SK-N-SH treated with all-trans-retinoic acid at 6 μM for 48 hours (cell line): ENCODE measurements around the gene LHCGR.

Experiments
- ATAC-seq: fragments of 200-7000 bp; cut with Tn5 transposase; 3 replicates; pipeline ENCODE4 v1.9.1; 2020; ENCODE audit warnings: mild to moderate bottlenecking, moderate library complexity
- ARNTL ChIP-seq: fragments of 450-650 bp; formaldehyde crosslinking; IDR thresholded peaks from 2 replicates; pipeline ENCODE4 v1.5.0; 2020; ENCODE audit warnings: low read depth, mild to moderate bottlenecking, moderate library complexity, borderline replicate concordance
- BACH2 ChIP-seq: fragments of 250-450 bp; sonication (Bioruptor Pico); IDR thresholded peaks from 2 replicates; pipeline ENCODE4 v1.9.0; 2021; ENCODE audit warnings: mild to moderate bottlenecking, borderline replicate concordance
- CSDC2 ChIP-seq: fragments of 250-450 bp; sonication (Bioruptor Pico); IDR thresholded peaks from 2 replicates; pipeline ENCODE4 v1.5.0; 2020; ENCODE audit warnings: mild to moderate bottlenecking, moderate library complexity
- ESRRG ChIP-seq: fragments of 250-450 bp; sonication (Bioruptor Pico); IDR thresholded peaks from 2 replicates; pipeline ENCODE4 v1.6.1; 2021; ENCODE audit warnings: mild to moderate bottlenecking
- GLIS3 ChIP-seq: fragments of 250-450 bp; sonication (Bioruptor Pico); IDR thresholded peaks from 2 replicates; pipeline ENCODE4 v1.5.0; 2020; ENCODE audit warnings: mild to moderate bottlenecking, moderate library complexity
- ISL1 ChIP-seq: fragments of 250-450 bp; sonication (Bioruptor Pico); IDR thresholded peaks from 2 replicates; pipeline ENCODE4 v2.1.2; 2022; ENCODE audit warnings: mild to moderate bottlenecking, moderate library complexity
- OSR1 ChIP-seq: fragments of 250-450 bp; sonication (Bioruptor Pico); IDR thresholded peaks from 2 replicates; pipeline ENCODE4 v1.8.0; 2022; ENCODE audit warnings: moderate library complexity, mild to moderate bottlenecking, inconsistent platforms
- PPARA ChIP-seq: fragments of 250-450 bp; sonication (Bioruptor Pico); IDR thresholded peaks from 2 replicates; pipeline ENCODE4 v1.5.0; 2020; ENCODE audit warnings: mild to moderate bottlenecking, borderline replicate concordance
- SNAI2 ChIP-seq: fragments of 250-450 bp; sonication (Bioruptor Pico); IDR thresholded peaks from 2 replicates; pipeline ENCODE4 v1.5.0; 2020; ENCODE audit warnings: mild to moderate bottlenecking, moderate library complexity
- TCF4 ChIP-seq: fragments of 250-450 bp; sonication (Bioruptor Pico); IDR thresholded peaks from 2 replicates; pipeline ENCODE4 v1.8.0; 2021; ENCODE audit warnings: mild to moderate bottlenecking, moderate library complexity, borderline replicate concordance
- TOX ChIP-seq: fragments of 250-450 bp; sonication (Bioruptor Pico); IDR thresholded peaks from 2 replicates; pipeline ENCODE4 v1.8.0; 2021; ENCODE audit warnings: mild to moderate bottlenecking, moderate library complexity, borderline replicate concordance
- ZFP3 ChIP-seq: fragments of 250-450 bp; sonication (Bioruptor Pico); IDR thresholded peaks from 2 replicates; pipeline ENCODE4 v1.5.0; 2020; ENCODE audit warnings: mild to moderate bottlenecking, moderate library complexity
- ZFP30 ChIP-seq: fragments of 450-650 bp; formaldehyde crosslinking; IDR thresholded peaks from 2 replicates; pipeline ENCODE4 v1.5.0; 2022; ENCODE audit warnings: mild to moderate bottlenecking, moderate library complexity
- ZNF565 ChIP-seq: fragments of 450-650 bp; formaldehyde crosslinking; conservative IDR thresholded peaks from 2 replicates; pipeline ENCODE4 v1.5.0; 2020; ENCODE audit warnings: low read depth, mild to moderate bottlenecking, moderate library complexity
- ZNF70 ChIP-seq: fragments of 450-650 bp; formaldehyde crosslinking; IDR thresholded peaks from 2 replicates; pipeline ENCODE4 v1.5.0; 2020; ENCODE audit warnings: mild to moderate bottlenecking, moderate library complexity
- ZNF8 ChIP-seq: fragments of 450-650 bp; formaldehyde crosslinking; IDR thresholded peaks from 2 replicates; pipeline ENCODE4 v1.5.0; 2020; ENCODE audit warnings: mild to moderate bottlenecking, moderate library complexity
- TF ChIP-seq, protein P1 (sequence below): fragments of 250-450 bp; sonication (Bioruptor Pico); IDR thresholded peaks from 2 replicates; pipeline ENCODE4 v1.5.0; 2020; ENCODE audit warnings: mild to moderate bottlenecking, moderate library complexity
- TF ChIP-seq, protein P2 (sequence below): fragments of 250-450 bp; sonication (Bioruptor Pico); IDR thresholded peaks from 2 replicates; pipeline ENCODE4 v1.5.1; 2020; ENCODE audit warnings: low read depth, mild to moderate bottlenecking, moderate library complexity
- TF ChIP-seq, protein P3 (sequence below): fragments of 250-450 bp; sonication (Bioruptor Pico); IDR thresholded peaks from 2 replicates; pipeline ENCODE4 v1.5.1; 2021; ENCODE audit warnings: mild to moderate bottlenecking, moderate library complexity
- TF ChIP-seq, protein P4 (sequence below): fragments of 250-450 bp; sonication (Bioruptor Pico); IDR thresholded peaks from 2 replicates; pipeline ENCODE4 v1.8.0; 2021; ENCODE audit warnings: low read depth, mild to moderate bottlenecking, moderate library complexity, borderline replicate concordance

LHCGR gene

DNA sequence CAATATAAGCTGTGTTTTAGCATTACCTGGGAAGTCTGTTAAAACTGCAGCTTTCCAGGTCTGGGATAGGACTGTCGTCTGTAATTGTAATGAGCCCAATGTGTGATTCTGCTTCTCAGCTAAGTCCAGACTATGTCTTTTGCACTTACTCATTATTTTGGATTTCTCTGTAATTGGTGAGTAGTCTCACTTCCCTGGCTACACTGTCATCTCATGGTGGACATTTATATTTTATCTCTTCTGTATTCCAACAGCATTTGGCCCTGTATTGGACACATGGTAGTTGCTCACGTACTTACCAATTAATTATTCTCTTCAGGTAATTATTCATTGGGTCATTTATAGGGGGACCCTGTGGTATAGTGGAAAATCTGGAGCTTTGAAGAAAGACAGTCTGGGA lies 28.0 kb downstream of the LHCGR start:
- TF ChIP-seq, protein P1, sequence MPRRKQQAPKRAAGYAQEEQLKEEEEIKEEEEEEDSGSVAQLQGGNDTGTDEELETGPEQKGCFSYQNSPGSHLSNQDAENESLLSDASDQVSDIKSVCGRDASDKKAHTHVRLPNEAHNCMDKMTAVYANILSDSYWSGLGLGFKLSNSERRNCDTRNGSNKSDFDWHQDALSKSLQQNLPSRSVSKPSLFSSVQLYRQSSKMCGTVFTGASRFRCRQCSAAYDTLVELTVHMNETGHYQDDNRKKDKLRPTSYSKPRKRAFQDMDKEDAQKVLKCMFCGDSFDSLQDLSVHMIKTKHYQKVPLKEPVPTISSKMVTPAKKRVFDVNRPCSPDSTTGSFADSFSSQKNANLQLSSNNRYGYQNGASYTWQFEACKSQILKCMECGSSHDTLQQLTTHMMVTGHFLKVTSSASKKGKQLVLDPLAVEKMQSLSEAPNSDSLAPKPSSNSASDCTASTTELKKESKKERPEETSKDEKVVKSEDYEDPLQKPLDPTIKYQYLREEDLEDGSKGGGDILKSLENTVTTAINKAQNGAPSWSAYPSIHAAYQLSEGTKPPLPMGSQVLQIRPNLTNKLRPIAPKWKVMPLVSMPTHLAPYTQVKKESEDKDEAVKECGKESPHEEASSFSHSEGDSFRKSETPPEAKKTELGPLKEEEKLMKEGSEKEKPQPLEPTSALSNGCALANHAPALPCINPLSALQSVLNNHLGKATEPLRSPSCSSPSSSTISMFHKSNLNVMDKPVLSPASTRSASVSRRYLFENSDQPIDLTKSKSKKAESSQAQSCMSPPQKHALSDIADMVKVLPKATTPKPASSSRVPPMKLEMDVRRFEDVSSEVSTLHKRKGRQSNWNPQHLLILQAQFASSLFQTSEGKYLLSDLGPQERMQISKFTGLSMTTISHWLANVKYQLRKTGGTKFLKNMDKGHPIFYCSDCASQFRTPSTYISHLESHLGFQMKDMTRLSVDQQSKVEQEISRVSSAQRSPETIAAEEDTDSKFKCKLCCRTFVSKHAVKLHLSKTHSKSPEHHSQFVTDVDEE (CRISPR knock-in tag): no peak
- TF ChIP-seq ZFP30 (no peak), TOX (no peak)
- ATAC-seq: peak; percentile 69

DNA sequence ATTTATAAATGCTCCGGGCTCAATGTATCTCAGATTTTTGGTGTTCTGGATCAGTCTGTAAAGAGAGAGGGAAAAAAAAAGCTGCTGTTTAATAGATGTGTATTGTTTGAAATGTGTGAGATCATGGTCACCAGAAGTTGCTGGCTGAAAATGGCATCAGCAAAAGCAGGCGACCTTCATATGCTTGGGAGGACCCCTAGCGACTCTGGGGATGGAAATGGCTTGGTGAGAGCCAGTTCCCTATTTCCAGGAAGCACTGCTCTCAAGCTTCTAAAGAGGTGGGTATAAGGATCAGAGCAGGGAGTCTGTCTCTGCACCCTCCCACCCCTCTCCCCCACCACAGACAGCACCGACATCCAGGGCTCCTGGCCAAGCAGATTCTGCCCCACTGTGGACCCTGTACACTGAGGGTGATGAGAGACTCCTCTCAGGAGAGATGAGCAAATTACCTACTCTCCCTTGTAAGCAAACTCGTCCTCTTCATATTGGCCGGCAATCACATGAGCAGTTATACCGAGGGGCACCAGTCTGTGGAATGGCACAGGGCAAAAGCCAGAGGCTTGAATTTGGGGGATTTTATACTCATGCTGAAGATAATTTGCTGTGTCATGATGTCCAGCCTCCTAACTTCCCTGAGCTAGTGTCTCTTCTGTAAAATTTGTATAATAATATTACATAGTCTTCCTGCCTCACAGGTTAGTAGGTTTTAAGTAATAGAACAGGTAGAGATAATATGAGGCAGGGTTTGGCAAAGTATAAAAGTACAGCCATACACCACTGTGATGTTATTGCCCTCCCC lies 29.6 kb downstream of the LHCGR start:
- TF ChIP-seq ZFP30 (no peak), BACH2 (no peak), SNAI2 (no peak), TOX (no peak), ZFP3 (CRISPR knock-in tag) (no peak), ZNF565 (no peak)
- no peak for ATAC-seq

DNA sequence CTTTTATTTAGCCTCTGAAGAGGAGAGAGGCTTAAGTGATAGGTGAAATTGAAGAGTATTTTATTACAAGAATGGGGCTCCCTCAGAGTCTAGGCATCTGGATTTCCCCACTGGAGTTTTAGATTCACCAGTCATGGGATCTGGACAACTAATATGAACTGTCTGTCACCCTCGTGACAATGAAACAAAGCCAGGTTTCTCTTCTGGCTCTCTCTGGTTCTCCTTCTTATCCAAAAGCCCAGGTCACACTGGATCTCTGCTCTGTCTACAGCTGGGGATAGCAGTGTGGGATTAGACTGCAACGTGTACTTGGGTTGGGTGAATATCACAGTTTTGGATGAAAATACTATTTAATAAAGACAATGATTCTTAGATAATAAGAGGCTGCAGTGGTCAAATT lies 31.2 kb downstream of the LHCGR start:
- no peak for ATAC-seq
- TF ChIP-seq PPARA (CRISPR knock-in tag): no peak
- TF ChIP-seq ZNF70: no peak
- no peak for TF ChIP-seq OSR1 (CRISPR knock-in tag)
- TF ChIP-seq SNAI2: no peak
- TF ChIP-seq ESRRG: no peak
- no peak for TF ChIP-seq ZNF8
- no peak for TF ChIP-seq ZFP30
- no peak for TF ChIP-seq TCF4 (CRISPR knock-in tag)
- no peak for TF ChIP-seq CSDC2 (CRISPR knock-in tag)
- no peak for TF ChIP-seq ARNTL (CRISPR knock-in tag)
- TF ChIP-seq, protein P2, sequence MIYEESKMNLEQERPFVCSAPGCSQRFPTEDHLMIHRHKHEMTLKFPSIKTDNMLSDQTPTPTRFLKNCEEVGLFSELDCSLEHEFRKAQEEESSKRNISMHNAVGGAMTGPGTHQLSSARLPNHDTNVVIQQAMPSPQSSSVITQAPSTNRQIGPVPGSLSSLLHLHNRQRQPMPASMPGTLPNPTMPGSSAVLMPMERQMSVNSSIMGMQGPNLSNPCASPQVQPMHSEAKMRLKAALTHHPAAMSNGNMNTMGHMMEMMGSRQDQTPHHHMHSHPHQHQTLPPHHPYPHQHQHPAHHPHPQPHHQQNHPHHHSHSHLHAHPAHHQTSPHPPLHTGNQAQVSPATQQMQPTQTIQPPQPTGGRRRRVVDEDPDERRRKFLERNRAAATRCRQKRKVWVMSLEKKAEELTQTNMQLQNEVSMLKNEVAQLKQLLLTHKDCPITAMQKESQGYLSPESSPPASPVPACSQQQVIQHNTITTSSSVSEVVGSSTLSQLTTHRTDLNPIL: no peak
- TF ChIP-seq, protein P3, sequence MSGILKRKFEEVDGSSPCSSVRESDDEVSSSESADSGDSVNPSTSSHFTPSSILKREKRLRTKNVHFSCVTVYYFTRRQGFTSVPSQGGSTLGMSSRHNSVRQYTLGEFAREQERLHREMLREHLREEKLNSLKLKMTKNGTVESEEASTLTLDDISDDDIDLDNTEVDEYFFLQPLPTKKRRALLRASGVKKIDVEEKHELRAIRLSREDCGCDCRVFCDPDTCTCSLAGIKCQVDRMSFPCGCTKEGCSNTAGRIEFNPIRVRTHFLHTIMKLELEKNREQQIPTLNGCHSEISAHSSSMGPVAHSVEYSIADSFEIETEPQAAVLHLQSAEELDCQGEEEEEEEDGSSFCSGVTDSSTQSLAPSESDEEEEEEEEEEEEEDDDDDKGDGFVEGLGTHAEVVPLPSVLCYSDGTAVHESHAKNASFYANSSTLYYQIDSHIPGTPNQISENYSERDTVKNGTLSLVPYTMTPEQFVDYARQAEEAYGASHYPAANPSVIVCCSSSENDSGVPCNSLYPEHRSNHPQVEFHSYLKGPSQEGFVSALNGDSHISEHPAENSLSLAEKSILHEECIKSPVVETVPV (CRISPR knock-in tag): no peak
- TF ChIP-seq, protein P1 (CRISPR knock-in tag): no peak
- no peak for TF ChIP-seq GLIS3 (CRISPR knock-in tag)
- TF ChIP-seq ZFP3 (CRISPR knock-in tag): no peak

DNA sequence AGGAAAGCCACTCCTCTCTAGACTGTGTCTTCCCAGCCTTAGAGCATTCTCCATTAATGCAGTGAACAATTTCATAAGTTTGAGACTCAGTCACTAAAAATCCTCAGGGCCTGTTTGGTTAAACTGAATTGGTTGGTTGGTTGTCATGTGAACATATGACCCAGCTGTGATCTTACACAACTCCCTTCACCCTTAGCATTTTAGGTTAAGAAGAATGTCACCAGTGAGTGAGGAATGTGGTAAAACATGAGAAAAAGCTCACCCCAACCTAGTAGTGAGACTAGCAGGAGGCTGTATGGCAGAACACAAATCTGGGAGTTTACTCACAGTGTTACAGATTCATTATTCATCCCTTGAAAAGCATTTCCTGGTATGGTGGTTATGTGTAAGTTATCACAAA lies 32.4 kb downstream of the LHCGR start:
- TF ChIP-seq ZNF8: no peak
- no peak for ATAC-seq

DNA sequence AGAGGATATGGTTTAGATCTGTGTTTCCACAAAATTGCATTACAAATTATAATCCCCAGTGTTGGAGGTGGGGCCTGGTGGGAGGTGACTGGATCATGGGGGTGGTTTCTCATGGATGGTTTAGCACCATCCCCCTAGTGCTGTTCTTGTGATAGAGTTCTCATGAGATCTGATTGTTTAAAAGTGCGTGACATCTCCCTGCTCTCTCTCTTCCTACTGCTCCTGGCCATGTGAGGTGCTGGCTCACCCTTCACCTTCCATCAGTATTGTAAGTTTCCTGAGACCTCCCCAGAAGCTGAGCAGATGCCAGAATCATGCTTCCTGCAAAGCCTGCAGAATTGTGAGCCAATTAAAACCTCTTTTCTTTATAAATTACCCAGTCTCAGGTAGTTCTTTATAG lies 33.1 kb downstream of the LHCGR start:
- TF ChIP-seq ISL1 (CRISPR knock-in tag) (no peak), CSDC2 (CRISPR knock-in tag) (no peak), BACH2 (no peak), OSR1 (CRISPR knock-in tag) (no peak), ZNF70 (no peak), PPARA (CRISPR knock-in tag) (no peak), ZFP3 (CRISPR knock-in tag) (no peak)
- TF ChIP-seq, protein P4, sequence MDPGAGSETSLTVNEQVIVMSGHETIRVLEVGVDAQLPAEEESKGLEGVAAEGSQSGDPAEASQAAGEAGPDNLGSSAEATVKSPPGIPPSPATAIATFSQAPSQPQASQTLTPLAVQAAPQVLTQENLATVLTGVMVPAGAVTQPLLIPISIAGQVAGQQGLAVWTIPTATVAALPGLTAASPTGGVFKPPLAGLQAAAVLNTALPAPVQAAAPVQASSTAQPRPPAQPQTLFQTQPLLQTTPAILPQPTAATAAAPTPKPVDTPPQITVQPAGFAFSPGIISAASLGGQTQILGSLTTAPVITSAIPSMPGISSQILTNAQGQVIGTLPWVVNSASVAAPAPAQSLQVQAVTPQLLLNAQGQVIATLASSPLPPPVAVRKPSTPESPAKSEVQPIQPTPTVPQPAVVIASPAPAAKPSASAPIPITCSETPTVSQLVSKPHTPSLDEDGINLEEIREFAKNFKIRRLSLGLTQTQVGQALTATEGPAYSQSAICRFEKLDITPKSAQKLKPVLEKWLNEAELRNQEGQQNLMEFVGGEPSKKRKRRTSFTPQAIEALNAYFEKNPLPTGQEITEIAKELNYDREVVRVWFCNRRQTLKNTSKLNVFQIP (CRISPR knock-in tag): no peak
- TF ChIP-seq, protein P2: no peak
- no peak for ATAC-seq
